ENCODE measurements around the gene TNNC1.

TNNC1 gene

GRCh38 chr3:52441772-52442332, 12.0 kb downstream of the TNNC1 start:
- no peak for DNase-seq

GRCh38 chr3:52441091-52441771, 12.6 kb downstream of the TNNC1 start:
- no peak for DNase-seq

GRCh38 chr3:52440671-52441070, 13.2 kb downstream of the TNNC1 start:
- DNase-seq = no peak

GRCh38 chr3:52440249-52440551, 13.6 kb downstream of the TNNC1 start:
- DNase-seq = no peak

- no peak for DNase-seq
Measured at GRCh38 chr3:52439426-52440248, 14.2 kb downstream of the TNNC1 start.

- DNase-seq = no peak
Measured at GRCh38 chr3:52438579-52439425, 15.0 kb downstream of the TNNC1 start.

- DNase-seq = no peak
Measured at GRCh38 chr3:52438104-52438376, 15.8 kb downstream of the TNNC1 start.

- no peak for DNase-seq
Measured at GRCh38 chr3:52437326-52438103, 16.3 kb downstream of the TNNC1 start.

- DNase-seq = no peak
Measured at GRCh38 chr3:52436500-52437149, 17.2 kb downstream of the TNNC1 start.

GRCh38 chr3:52435246-52436101, 18.4 kb downstream of the TNNC1 start:
- no peak for DNase-seq

GRCh38 chr3:52434491-52435115, 19.2 kb downstream of the TNNC1 start:
- DNase-seq = no peak

- DNase-seq = no peak
Measured at GRCh38 chr3:52433996-52434479, 19.8 kb downstream of the TNNC1 start.

- DNase-seq = no peak
Measured at GRCh38 chr3:52433328-52433995, 20.4 kb downstream of the TNNC1 start.

GRCh38 chr3:52432691-52433141, 21.1 kb downstream of the TNNC1 start:
- DNase-seq = no peak

- no peak for DNase-seq
Measured at GRCh38 chr3:52432225-52432624, 21.6 kb downstream of the TNNC1 start.

- no peak for DNase-seq
Measured at GRCh38 chr3:52431459-52432223, 22.2 kb downstream of the TNNC1 start.

- DNase-seq = no peak
Measured at GRCh38 chr3:52430416-52430810, 23.4 kb downstream of the TNNC1 start.

- DNase-seq = no peak
Measured at GRCh38 chr3:52429779-52430415, 23.9 kb downstream of the TNNC1 start.

GRCh38 chr3:52429031-52429430, 24.8 kb downstream of the TNNC1 start:
- no peak for DNase-seq
